Spleen (tissue), 7 donors: Measurements from ENCODE around the gene SH3BP4.

Experiments
- CTCF ChIP-seq, 11 experiments: fragments of 200-600 bp in 7 of 11; fragments of 450-650 bp in 4 of 11; sonication (generic) in 4 of 11; IDR thresholded peaks in 8 of 11; conservative IDR thresholded peaks in 3 of 11; 1 replicate in 7 of 11; 2 replicates in 4 of 11; pipeline versions ENCODE4 v1.4.0 to v1.8.0; 2016 to 2021; ENCODE audit warnings: antibody characterized with exemption in 11 of 11, inconsistent platforms in 4 of 11, mild to moderate bottlenecking in 1 of 11
- POLR2A ChIP-seq, 3 donors: fragments of 450-650 bp; IDR thresholded peaks; one replicate each; pipeline ENCODE4 v1.5.1; 2017; ENCODE audit warnings: antibody characterized with exemption in 3 of 3, mild to moderate bottlenecking in 1 of 3
- POLR2AphosphoS5 ChIP-seq, 3 donors: sonication (generic); formaldehyde crosslinking; IDR thresholded peaks; one replicate each; pipeline ENCODE4 v1.5.1; 2017; ENCODE audit warnings: antibody characterized with exemption in 3 of 3
- donor health status: DM: no; HTN: no; CAD: no; lungs with moderate emphysema.
- donor health status: DM: no; HTN: no; CAD: no.
- donor health status: DM: no; HTN: no; CAD: no.

- TF ChIP-seq CTCF (IDR thresholded peaks at IDR 0.05 in 8 of 11, conservative IDR thresholded peaks at IDR 0.05 in 3 of 11) (no peak), POLR2A (IDR thresholded peaks at IDR 0.05) (no peak), POLR2AphosphoS5 (IDR thresholded peaks at IDR 0.05) (no peak)
Measured at GRCh38 chr2:235006461-235006860, 54.6 kb downstream of the SH3BP4 start.
